ENCODE measurements around the gene PWP2.

The PWP2 gene

GRCh38 chr21:44085491-44086321 is 21.5 kb upstream of the PWP2 start:
- no peak; the same call in 2 of the 3 replicates for ATAC-seq
- TF ChIP-seq ZFP3 (CRISPR knock-in tag; IDR thresholded peaks at IDR 0.05) (no peak), ZC3H10 (CRISPR knock-in tag; IDR thresholded peaks at IDR 0.05) (no peak), ZNF70 (CRISPR knock-in tag; IDR thresholded peaks at IDR 0.05) (no peak), TCF4 (CRISPR knock-in tag; IDR thresholded peaks at IDR 0.05; ENCODE audit: borderline replicate concordance) (no peak), ZNF8 (CRISPR knock-in tag; IDR thresholded peaks at IDR 0.05) (no peak), OSR1 (CRISPR knock-in tag; IDR thresholded peaks at IDR 0.05) (no peak), RARB (CRISPR knock-in tag; IDR thresholded peaks at IDR 0.05) (no peak), TSHZ2 (CRISPR knock-in tag; IDR thresholded peaks at IDR 0.05) (no peak), CSDC2 (CRISPR knock-in tag; IDR thresholded peaks at IDR 0.05) (no peak), CREB5 (CRISPR knock-in tag; IDR thresholded peaks at IDR 0.05; ENCODE audit: low read depth) (no peak), PPARA (CRISPR knock-in tag; IDR thresholded peaks at IDR 0.05; ENCODE audit: borderline replicate concordance) (no peak), ZNF565 (CRISPR knock-in tag; conservative IDR thresholded peaks at IDR 0.05; ENCODE audit: low read depth) (no peak), ISL1 (CRISPR knock-in tag; IDR thresholded peaks at IDR 0.05) (no peak), ARNTL (CRISPR knock-in tag; IDR thresholded peaks at IDR 0.05; ENCODE audit: borderline replicate concordance, low read depth) (no peak), GLIS3 (CRISPR knock-in tag; IDR thresholded peaks at IDR 0.05) (no peak), TOX (CRISPR knock-in tag; IDR thresholded peaks at IDR 0.05; ENCODE audit: borderline replicate concordance) (no peak), CSRNP3 (CRISPR knock-in tag; IDR thresholded peaks at IDR 0.05) (no peak), BACH2 (CRISPR knock-in tag; IDR thresholded peaks at IDR 0.05; ENCODE audit: borderline replicate concordance) (no peak), POU6F1 (CRISPR knock-in tag; IDR thresholded peaks at IDR 0.05; ENCODE audit: borderline replicate concordance, low read depth) (no peak), ESRRG (CRISPR knock-in tag; IDR thresholded peaks at IDR 0.05) (no peak)

- TF ChIP-seq RARB (CRISPR knock-in tag; IDR thresholded peaks at IDR 0.05) = no peak
- TF ChIP-seq TSHZ2 (CRISPR knock-in tag; IDR thresholded peaks at IDR 0.05) = no peak
- no peak for TF ChIP-seq CSRNP3 (CRISPR knock-in tag; IDR thresholded peaks at IDR 0.05)
- TF ChIP-seq CSDC2 (CRISPR knock-in tag; IDR thresholded peaks at IDR 0.05) = no peak
- TF ChIP-seq SNAI2 (CRISPR knock-in tag; IDR thresholded peaks at IDR 0.05) = no peak
- TF ChIP-seq PPARA (CRISPR knock-in tag; IDR thresholded peaks at IDR 0.05; ENCODE audit: borderline replicate concordance) = no peak
- TF ChIP-seq ARNTL (CRISPR knock-in tag; IDR thresholded peaks at IDR 0.05; ENCODE audit: borderline replicate concordance, low read depth) = no peak
- TF ChIP-seq OSR1 (CRISPR knock-in tag; IDR thresholded peaks at IDR 0.05) = no peak
- no peak for ATAC-seq
These were observed 20.4 kb upstream of the PWP2 start for GRCh38 chr21:44086636-44087425.
